HepG2 (cell line): ENCODE results near the gene PAXX. TPM values are rescaled to one million over a fixed set of nuclear protein-coding genes. Genes with fewer than 3 reads are reported as not detected.

Experiments used
- DMAP1 ChIP-seq: IDR thresholded peaks from 2 replicates; pipeline ENCODE4 v1.6.1; 2016
- DPF2 ChIP-seq: sonication (generic); formaldehyde crosslinking; IDR thresholded peaks from 2 replicates; pipeline ENCODE4 v1.4.0; 2020; ENCODE audit warnings: mild to moderate bottlenecking, low read depth, missing genetic modification reagents, borderline replicate concordance
- HNF4A ChIP-seq: sonication (generic); formaldehyde crosslinking; IDR thresholded peaks from 2 replicates; pipeline ENCODE4 v1.4.0; 2020; ENCODE audit warnings: missing genetic modification reagents
- HOXA5 ChIP-seq: sonication (generic); formaldehyde crosslinking; IDR thresholded peaks from 2 replicates; pipeline ENCODE4 v1.4.0; 2020; ENCODE audit warnings: missing genetic modification reagents
- MTF2 ChIP-seq: sonication (generic); formaldehyde crosslinking; IDR thresholded peaks from 2 replicates; pipeline ENCODE4 v1.5.0; 2020; ENCODE audit warnings: missing genetic modification reagents, borderline replicate concordance
- PREB ChIP-seq: sonication (generic); formaldehyde crosslinking; IDR thresholded peaks from 2 replicates; pipeline ENCODE4 v1.4.0; 2020; ENCODE audit warnings: missing genetic modification reagents
- RXRB ChIP-seq: IDR thresholded peaks from 2 replicates; pipeline ENCODE4 v1.6.1; 2016; ENCODE audit warnings: borderline replicate concordance, missing genetic modification reagents, missing compliant biosample characterization
- SNRNP70 ChIP-seq: fragments of 200-400 bp; formaldehyde crosslinking; IDR thresholded peaks from 2 replicates; pipeline ENCODE4 v1.6.1; 2017; ENCODE audit warnings: mild to moderate bottlenecking, low read depth, low read length, moderate library complexity
- TAF1 ChIP-seq: sonication (generic); formaldehyde crosslinking; IDR thresholded peaks from 2 replicates; pipeline ENCODE4 v1.4.0; 2020; ENCODE audit warnings: missing genetic modification reagents
- YEATS2 ChIP-seq: sonication (generic); formaldehyde crosslinking; IDR thresholded peaks from 2 replicates; pipeline ENCODE4 v1.4.0; 2020; ENCODE audit warnings: missing genetic modification reagents, borderline replicate concordance
- ZNF121 ChIP-seq: sonication (generic); formaldehyde crosslinking; IDR thresholded peaks from 2 replicates; pipeline ENCODE4 v1.5.0; 2020; ENCODE audit warnings: mild to moderate bottlenecking, missing genetic modification reagents
- ZNF547 ChIP-seq: sonication (generic); formaldehyde crosslinking; IDR thresholded peaks from 2 replicates; pipeline ENCODE4 v1.5.1; 2020; ENCODE audit warnings: mild to moderate bottlenecking, missing genetic modification reagents
- ZNF777 ChIP-seq: sonication (generic); formaldehyde crosslinking; IDR thresholded peaks from 2 replicates; pipeline ENCODE4 v1.4.0; 2020; ENCODE audit warnings: missing genetic modification reagents
- ZNF878 ChIP-seq: sonication (generic); formaldehyde crosslinking; IDR thresholded peaks from 2 replicates; pipeline ENCODE4 v1.8.1; 2023; ENCODE audit warnings: mild to moderate bottlenecking, missing genetic modification reagents, moderate library complexity
- polyA plus RNA-seq, 8 experiments: library from polyadenylated mRNA; depleted of rRNA in 3 of 8; stranded (reverse) in 7 of 8; unstranded in 1 of 8; fragments of >200 nt; fragmentation: Illumina TruSeq in 4 of 8; extraction: Trizol in 4 of 8; gene quantifications; 2 replicates each; pipeline versions ENCODE4 v1.2.1 to v1.2.3, GENCODE V29; 2011 to 2016; ENCODE audit warnings: low read depth in 4 of 8, missing spikeins in 1 of 8, mixed read lengths in 1 of 8; ENCODE audit not compliant: insufficient read depth in 1 of 8
- total RNA-seq, 5 experiments: library from RNA; depleted of rRNA; stranded (reverse); fragments of >200 nt; fragmentation: Illumina TruSeq; extraction: Trizol; gene quantifications; 2 replicates each; pipeline ENCODE4 v1.2.3, GENCODE V29; 2016; ENCODE audit warnings: low read depth in 1 of 5
- TF ChIP-seq, protein P1 (sequence below): sonication (generic); formaldehyde crosslinking; IDR thresholded peaks from 2 replicates; pipeline ENCODE4 v1.5.1; 2020; ENCODE audit warnings: mild to moderate bottlenecking, missing genetic modification reagents, moderate library complexity
- TF ChIP-seq, protein P2 (sequence below): IDR thresholded peaks from 2 replicates; pipeline ENCODE4 v1.6.1; 2016; ENCODE audit warnings: missing compliant biosample characterization, missing genetic modification reagents, borderline replicate concordance
- TF ChIP-seq, protein P3 (sequence below): sonication (generic); formaldehyde crosslinking; IDR thresholded peaks from 2 replicates; pipeline ENCODE4 v1.4.0; 2020; ENCODE audit warnings: missing genetic modification reagents, mild to moderate bottlenecking, borderline replicate concordance

Gene PAXX
- total and polyA plus RNA-seq, 2 of the 13 experiments (the other 11 are each of a cell fraction or from before 2014, with no cell fraction given), result 14.0 to 31.9 TPM

GRCh38 chr9:137001857-137002645 lies 9.8 kb downstream of the PAXX start (continued):
- TF ChIP-seq, protein P1, sequence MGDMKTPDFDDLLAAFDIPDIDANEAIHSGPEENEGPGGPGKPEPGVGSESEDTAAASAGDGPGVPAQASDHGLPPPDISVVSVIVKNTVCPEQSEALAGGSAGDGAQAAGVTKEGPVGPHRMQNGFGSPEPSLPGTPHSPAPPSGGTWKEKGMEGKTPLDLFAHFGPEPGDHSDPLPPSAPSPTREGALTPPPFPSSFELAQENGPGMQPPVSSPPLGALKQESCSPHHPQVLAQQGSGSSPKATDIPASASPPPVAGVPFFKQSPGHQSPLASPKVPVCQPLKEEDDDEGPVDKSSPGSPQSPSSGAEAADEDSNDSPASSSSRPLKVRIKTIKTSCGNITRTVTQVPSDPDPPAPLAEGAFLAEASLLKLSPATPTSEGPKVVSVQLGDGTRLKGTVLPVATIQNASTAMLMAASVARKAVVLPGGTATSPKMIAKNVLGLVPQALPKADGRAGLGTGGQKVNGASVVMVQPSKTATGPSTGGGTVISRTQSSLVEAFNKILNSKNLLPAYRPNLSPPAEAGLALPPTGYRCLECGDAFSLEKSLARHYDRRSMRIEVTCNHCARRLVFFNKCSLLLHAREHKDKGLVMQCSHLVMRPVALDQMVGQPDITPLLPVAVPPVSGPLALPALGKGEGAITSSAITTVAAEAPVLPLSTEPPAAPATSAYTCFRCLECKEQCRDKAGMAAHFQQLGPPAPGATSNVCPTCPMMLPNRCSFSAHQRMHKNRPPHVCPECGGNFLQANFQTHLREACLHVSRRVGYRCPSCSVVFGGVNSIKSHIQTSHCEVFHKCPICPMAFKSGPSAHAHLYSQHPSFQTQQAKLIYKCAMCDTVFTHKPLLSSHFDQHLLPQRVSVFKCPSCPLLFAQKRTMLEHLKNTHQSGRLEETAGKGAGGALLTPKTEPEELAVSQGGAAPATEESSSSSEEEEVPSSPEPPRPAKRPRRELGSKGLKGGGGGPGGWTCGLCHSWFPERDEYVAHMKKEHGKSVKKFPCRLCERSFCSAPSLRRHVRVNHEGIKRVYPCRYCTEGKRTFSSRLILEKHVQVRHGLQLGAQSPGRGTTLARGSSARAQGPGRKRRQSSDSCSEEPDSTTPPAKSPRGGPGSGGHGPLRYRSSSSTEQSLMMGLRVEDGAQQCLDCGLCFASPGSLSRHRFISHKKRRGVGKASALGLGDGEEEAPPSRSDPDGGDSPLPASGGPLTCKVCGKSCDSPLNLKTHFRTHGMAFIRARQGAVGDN (CRISPR knock-in tag), result peak; percentile 78
- TF ChIP-seq HNF4A (CRISPR knock-in tag) (peak; percentile 75), DPF2 (0 out of 2 replicates have a peak, but pooled peaks have one; percentile 25), HOXA5 (CRISPR knock-in tag) (no peak), MTF2 (no peak), YEATS2 (CRISPR knock-in tag) (peak; percentile 25; the same call in 1 of the 2 replicates), ZNF121 (CRISPR knock-in tag) (peak; percentile 53; the same call in 1 of the 2 replicates), ZNF547 (CRISPR knock-in tag) (no peak), RXRB (0 out of 2 replicates have a peak, but pooled peaks have one; percentile 9), SNRNP70 (no peak), TAF1 (0 out of 2 replicates have a peak, but pooled peaks have one; percentile 19), ZNF777 (CRISPR knock-in tag) (peak; percentile 78), ZNF878 (CRISPR knock-in tag) (no peak), DMAP1 (CRISPR knock-in tag) (peak; percentile 29; the same call in 1 of the 2 replicates), PREB (CRISPR knock-in tag) (no peak)
- TF ChIP-seq, protein P2, sequence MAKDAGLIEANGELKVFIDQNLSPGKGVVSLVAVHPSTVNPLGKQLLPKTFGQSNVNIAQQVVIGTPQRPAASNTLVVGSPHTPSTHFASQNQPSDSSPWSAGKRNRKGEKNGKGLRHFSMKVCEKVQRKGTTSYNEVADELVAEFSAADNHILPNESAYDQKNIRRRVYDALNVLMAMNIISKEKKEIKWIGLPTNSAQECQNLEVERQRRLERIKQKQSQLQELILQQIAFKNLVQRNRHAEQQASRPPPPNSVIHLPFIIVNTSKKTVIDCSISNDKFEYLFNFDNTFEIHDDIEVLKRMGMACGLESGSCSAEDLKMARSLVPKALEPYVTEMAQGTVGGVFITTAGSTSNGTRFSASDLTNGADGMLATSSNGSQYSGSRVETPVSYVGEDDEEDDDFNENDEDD (CRISPR knock-in tag), result peak; percentile 65; the same call in 1 of the 2 replicates
- TF ChIP-seq, protein P3, sequence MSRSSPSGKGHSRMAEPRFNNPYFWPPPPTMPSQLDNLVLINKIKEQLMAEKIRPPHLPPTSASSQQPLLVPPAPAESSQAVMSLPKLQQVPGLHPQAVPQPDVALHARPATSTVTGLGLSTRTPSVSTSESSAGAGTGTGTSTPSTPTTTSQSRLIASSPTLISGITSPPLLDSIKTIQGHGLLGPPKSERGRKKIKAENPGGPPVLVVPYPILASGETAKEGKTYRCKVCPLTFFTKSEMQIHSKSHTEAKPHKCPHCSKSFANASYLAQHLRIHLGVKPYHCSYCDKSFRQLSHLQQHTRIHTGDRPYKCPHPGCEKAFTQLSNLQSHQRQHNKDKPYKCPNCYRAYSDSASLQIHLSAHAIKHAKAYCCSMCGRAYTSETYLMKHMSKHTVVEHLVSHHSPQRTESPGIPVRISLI, result peak; percentile 55; the same call in 1 of the 2 replicates
